ENCODE data around the gene PNMA6E.

Gene PNMA6E

DNA sequence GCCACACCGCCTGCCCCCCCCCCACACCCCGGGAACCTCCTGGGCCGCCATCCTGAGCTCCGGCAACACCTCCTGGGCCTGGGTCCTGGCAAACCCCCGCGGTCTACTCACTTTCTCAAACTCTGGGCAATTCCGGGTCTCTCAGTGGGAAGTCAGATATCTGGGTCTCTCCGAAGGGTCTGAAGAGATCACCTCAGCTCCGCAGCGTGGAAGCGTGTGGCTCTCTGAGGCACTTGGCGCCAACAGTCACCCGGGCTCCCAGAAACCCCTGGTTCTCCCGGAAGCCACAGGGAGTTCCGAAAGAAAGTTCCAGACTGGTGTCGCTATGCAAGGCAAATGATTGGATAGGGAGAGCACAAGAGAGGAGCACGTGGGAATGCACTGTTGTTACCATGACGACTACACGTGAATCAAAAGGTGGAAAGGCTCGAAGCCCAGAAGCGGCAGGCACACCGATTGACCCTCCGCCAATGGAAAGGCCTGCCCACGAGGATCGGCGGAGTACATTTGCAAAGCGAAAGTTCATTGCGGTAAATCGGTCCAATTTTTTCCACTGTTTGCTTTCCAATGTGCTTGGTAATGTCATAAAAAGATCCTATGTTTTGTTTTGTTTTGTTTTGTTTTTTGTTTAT lies at the start of gene PNMA6E:
Gene PNMA6E, minus strand, starts transcription at position 218 of the 632 bp plus-strand sequence. CDS start 2,501 bp downstream, outside the sequence.
- no peak for DNase-seq (ENCODE audit: low read depth)

DNA sequence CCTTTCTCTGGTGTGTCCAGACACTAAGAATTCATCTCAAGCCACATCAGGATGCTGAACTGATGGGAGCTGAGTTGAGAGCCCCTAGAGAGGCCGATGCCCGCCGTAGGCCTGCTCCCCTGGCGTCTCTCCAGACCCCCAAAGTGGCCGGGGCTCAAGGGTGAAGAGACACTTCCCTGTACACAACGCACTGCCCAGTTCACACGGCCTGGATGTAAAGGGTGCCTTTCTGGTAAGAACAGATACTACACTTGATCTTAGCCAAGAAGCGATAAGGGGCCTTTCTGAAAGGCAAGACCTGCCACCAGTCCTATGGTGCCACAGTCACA lies 49.8 kb upstream of the PNMA6E start:
- no peak for DNase-seq (ENCODE audit: low read depth)

DNA sequence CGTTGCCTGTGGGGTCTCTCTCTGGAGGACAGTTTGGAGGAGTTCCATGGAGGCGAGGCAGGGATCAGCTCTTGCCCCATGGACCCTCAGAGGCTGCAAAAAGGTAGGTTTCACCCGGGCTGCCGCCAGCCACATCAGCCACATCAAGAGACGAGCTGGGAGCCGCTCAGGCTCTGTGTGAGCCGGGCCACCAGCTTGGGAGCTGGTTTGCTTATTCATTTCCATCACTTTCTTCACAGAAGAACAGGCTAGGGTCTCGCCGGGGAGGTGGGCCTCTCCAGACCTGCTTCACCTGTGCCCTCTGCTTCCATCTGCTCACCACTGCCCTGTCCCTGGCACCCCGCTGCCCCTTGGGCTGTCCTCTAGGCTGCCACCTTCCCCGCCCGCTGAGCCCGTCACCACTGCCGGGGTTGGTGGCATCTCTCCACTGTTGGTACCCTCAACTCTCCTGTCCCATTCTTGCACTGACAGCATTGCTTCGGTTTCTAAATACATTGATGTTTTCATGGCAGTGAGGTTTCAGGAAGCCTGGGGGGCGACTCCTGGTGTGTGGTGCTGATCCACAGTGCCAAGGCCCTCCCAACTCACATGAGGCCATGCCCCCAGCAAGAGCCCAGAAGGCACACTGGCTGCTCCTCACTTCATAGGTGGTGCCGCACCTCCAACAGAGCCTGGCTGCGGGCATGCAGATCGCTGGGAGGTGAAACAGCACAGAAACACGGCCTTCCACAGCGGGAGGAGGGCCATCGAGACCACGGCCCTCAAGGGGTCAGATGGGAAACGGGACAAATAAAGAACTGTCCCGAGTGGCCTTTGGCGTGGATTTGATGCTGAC lies 49.2 kb upstream of the PNMA6E start:
- DNase-seq (ENCODE audit: low read depth), result no peak

DNA sequence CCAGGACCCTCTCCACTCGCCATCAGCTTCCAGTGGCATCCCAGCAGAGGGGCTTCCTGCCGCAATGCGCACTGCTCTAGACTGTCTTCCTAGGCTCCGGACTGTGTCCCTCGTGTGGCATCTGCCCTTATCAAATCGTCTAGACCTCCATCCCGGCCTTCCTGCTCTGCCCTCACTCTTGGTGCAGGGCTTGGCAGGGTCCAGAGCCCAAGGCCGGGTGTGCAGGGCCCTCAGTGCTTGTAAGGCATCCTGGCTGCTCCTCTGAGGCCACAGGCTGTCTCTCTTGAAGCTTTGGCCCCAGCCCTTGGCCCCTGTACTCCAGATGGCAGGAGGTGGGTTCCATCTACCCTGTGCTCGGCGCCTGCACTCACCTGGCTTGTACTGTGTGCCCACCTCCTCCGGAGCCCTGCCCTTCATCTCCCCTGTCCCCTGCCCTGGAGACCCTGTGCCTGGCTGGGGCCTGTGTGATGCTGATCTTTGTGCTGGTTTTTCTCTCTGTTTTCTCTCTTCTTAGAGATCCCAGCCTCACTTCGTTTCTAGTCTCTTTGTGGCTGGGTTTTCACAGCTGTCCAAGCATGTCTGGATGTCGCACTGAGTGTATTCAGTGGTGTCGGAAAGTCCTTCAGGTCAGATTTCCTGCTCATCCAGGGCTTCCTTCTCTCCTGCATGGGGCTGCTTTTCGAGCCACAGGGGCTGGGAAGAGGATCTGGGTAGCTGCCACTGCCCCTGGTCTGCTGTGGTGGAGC lies 48.4 kb upstream of the PNMA6E start:
- DNase-seq (ENCODE audit: low read depth), result no peak

DNA sequence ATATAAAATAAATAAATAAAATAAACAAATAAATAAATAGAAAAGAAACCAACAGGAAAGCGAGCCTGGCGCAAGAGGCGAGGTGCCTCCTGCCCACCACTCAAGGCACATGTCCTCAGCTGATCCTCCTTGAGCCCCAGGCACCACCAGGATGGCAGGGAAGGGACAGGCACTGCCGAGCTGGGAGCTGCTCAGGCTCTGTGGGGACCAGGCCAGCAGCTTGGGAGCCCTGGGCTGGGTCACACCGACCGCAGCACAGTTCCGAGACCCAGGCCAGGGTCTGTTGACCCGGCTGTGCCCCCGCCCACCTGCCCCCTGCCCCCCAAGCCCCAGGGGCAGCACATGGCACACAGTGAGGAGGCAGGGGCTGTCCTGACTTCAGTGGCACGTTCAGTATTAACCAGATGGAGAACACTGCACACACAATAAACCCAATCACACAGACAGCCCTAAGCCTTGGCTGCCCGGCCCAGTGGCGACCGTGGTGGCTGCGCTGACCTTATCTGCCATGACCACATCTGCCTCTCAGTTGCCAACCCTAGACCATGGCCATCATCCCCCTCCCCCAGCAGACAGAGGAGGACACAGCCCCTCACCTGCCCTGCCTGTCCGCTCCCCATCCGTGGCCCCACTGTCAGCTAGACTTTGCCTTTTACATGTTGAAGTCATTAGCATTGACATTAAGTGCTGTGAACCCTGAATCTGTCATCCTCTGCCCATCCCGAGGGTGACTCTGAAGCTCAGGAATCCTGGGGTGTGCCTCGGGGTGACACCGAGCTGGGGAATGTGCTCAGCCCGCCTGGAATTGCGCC lies 47.6 kb upstream of the PNMA6E start:
- no peak for DNase-seq (ENCODE audit: low read depth)

DNA sequence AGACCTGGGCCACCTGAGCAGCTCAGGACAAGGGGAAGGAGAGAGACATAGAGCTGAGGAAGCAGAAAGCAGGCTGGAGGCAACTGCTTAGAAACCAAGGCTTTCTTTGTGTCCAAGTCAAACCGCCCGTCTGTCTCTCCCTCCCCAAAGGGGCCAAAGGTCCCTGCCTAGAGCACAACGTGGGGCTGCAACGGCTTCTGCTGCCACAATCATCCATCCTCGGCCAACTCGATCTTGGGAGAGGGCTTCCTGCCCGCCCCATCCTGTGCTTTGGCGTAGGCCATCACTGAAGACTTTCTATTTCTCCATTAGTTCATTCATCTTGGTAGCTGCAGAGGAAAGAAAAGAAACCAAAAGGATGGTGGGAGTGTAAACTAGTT lies 46.4 kb upstream of the PNMA6E start:
- DNase-seq (ENCODE audit: low read depth), result no peak

DNA sequence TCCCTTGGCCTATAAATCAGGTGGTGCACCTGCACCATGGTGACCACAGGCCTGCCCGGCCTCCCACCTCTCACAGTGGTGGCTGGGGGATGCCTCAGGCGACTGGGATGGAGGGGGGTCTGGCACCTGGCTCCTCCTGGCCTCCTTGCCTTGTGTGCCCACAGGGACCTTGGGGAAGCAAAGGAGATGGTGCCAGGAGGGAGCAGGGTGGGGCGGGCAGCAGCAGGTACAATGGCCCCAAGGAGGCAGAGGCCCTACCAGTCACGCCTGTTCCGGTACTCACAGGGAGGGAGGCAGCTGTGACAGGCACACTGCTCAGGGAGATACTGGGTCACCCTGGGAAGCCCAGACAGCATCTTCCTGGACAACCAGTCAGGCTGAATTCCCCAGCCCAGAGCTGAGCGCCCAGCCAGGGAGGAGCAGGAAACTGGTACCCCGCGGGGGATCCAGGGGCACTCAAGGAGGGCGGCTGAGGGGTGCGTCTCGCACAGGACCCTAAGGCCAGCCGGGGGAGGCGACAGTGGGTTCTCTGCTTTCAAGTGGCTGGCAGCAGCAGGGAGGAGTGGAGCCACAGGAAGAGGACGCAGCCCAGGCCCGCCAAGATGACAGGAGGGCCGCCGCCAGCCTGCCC lies 45.9 kb upstream of the PNMA6E start:
- DNase-seq (ENCODE audit: low read depth), result no peak

DNA sequence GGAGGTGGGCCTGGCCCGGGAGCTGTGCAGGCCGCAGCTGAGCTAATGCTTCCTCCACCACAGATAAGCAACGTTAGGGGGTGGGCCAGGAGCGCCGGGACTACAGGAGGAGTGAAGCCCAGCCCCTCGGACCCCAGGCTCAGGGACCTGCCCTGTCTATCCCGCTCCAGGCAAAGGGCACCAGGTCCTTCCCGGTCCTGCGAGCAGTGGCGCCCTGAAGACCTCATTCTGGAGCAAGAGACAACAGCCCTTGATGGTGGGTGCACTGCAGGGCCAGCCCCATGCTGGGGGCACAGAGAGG lies 45.4 kb upstream of the PNMA6E start:
- DNase-seq (ENCODE audit: low read depth), result no peak

DNA sequence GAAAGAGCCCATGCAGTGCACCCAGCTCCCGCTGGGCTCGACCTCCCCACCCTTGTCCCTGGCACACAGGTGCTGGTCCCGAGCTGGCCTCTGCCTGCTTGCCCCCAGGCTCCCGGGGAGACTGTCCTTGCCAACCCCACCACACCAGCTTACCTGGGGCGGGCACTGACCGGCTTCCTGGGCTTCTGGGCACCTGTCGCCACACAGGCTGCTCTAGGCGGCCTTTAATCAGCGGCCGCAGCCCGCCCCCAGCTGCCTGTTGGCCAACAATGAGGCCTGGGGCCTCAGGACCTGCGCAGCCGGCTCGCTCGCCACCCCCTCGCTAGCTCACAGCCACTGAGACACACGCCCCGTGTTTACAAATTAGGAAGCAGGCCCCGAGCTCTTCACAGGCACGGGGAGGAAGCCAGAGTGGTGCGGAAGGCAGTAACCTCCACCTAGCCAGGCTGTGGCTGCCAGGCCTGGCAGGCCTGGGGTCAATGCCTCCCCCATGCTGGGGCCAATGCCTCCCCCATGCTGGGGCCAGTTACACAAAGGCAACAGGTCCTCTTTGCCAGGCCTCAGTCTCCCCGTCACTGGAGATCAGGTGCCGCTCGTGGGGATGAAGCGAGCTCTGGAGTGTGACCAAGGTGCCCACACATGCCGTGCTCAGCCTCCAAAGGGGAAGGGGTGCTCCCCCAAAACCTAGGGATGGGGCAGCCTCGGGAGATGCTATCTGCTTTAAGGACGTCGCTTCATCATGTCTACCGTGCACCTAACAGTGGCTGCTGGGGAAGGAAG lies 44.9 kb upstream of the PNMA6E start, which contains the start of gene TREX2:
Gene TREX2, minus strand, starts transcription at position 201 of the 780 bp plus-strand sequence. CDS start 626 bp downstream, outside the sequence.
- no peak for DNase-seq (ENCODE audit: low read depth)

DNA sequence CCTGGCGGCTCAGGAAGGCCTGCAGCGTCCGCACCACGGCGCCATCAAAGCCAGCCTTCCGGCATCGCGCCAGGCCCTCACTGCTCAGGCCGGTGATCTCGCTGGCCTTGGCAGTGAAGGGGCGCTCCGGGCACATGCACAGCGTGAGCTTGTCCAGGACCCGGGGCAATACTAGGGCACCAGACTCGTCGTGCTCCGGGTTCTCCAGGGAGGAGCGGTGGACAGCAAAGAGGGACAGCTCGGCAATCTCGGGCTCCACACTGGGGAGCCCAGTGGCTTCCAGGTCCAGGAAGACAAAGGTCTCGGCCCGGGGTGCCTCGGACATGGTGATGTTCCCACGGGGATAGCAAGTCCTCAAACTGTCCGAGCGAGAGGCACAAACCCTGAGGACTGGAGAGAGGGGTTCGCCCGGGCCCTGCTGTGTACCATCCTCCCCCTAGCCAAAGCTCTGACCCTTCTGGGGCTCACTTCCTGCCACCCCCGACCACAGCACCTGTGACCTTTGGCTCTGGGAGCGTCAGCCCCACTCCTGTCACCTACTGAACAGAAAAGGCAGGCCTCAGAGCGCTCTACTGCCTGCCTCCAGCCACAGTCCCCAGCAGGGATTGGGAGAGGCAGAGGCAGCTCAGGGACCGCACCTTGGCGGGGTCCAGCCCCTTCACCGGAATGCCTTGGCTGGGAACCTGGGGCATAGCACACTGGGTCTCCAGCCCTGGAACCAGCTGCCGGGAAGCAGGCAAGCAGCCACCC lies 44.1 kb upstream of the PNMA6E start:
- DNase-seq (ENCODE audit: low read depth), result no peak

DNA sequence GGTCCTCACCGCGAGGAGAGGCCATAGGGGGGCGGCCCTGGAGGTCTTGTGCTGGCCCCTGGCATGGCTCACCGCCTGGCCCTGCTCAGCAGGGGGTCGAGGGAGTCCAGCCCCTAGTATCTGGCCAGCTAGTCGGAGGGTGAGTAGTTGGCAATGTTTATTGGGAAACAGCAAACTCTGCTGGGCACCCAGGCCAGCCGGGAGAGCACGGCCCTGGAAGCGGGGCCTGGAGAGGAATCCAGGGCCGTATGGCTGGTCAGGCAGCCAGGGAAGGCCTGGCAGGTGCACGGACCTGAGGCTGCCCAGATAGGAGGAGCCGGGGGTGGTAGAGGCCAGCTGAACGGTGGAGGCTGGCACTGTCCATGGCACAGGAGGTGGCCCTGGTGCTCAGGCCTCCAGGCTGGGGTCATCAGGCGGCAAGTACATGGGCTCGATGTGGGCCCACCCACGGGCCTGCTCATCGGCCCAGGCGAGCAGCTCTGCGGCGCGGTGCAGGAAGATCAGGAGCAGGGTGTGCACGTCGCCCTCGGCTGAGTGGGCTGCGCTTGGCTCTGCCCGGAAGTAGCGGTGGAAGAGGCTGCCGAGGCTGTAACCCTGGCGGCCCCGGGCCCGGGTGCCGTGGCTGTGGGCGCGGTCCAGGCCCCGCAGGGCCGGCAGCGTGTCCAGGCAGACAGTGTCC lies 43.3 kb upstream of the PNMA6E start:
- no peak for DNase-seq (ENCODE audit: low read depth)

DNA sequence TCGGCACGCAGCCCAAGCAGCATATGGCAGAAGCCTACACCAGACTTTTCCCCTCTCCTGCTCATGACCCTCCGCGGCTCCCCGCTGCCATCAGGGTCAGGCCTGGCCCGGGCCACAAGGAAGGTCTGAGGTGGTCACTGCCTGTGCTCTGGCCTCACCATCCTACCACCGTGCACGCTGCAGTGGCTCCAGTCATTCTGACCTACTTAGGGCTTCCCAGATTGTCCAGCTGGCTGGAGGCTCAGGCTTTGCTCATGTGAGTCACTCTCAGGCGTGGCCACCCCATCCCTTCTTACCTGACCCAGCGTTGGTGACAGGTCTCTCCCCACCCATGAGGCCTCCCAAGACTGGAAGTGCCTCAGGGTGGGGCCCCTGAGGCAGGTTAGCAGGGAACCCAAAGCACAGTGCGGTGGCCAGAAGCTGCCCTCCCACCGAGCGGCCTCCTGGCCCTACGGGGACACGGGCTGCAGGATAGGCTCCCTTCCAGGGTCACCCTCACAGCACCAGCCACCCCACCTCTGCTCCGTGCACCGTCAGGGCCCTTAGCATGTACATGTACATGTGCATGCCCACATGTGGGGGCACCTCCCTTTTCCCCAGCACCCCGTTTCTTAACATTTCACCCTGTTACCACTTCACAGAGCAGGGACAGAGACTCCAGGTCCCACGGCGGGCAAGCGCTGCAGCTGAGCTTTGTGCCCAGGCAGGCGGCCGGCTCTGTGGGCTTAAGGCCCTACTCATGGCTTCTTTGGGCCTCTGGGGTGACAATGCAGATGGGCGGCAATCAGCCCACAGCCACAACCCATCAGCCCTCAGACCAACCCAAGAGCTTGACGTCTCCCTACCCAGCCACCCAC lies 42.6 kb upstream of the PNMA6E start:
- no peak for DNase-seq (ENCODE audit: low read depth)

DNA sequence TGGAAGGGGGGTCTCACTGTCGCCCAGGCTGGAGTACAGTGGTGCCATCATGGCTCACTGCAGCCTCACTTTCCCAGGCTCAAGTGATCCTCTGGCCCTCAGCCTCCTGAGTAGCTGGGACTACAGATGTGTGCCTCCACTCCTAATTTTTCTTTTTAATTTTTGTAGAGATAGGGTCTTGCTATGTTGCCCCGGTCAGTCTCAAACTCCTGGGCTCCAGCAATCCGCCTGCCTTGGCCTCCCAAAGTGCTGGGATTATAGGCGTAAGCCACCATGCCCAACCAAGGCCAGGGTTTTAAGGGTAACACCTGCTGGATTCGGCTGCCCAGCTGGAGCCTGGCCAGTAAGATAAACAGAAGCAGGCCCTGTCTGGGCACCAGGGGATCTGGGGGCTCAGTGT lies 41.3 kb upstream of the PNMA6E start:
- DNase-seq (ENCODE audit: low read depth), result no peak

DNA sequence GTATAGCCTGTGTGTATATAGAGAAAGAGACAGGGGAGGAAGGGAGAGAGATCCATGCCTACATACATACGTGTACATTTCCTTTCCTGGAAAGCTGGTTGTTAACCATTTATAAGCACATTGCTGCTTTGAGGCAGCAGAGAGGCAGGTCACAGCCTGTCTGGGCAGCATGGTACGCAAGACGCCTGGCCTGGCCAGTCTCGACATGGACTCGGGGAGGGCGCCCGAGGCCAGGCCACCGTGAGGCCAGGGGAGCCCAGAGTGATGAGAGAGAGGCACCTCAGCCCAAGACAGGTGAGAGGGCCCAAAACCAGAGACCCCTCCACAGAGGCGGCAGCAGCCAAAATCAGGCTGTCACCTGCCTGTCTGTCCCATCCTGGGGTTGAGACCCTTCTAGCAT lies 40.8 kb upstream of the PNMA6E start:
- DNase-seq (ENCODE audit: low read depth), result no peak

DNA sequence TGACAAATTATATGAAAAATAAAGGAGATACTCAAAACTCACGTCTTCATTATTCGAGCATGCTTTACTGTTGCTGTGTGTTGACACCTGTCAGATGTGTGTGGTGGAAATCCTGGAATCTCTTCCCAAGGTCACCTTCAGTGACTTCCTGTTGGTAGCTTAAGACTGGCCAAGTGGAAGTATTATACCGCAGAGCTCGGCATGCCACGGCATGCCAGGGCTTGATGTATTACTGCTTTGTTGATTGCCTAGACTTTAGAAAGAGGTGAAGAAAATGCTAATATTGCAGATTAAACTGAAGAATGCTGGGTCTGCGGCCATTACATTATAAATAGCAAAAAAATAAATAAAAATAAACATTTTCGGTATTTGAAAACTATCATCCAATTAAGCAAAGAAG lies 40.1 kb upstream of the PNMA6E start:
- no peak for DNase-seq (ENCODE audit: low read depth)

DNA sequence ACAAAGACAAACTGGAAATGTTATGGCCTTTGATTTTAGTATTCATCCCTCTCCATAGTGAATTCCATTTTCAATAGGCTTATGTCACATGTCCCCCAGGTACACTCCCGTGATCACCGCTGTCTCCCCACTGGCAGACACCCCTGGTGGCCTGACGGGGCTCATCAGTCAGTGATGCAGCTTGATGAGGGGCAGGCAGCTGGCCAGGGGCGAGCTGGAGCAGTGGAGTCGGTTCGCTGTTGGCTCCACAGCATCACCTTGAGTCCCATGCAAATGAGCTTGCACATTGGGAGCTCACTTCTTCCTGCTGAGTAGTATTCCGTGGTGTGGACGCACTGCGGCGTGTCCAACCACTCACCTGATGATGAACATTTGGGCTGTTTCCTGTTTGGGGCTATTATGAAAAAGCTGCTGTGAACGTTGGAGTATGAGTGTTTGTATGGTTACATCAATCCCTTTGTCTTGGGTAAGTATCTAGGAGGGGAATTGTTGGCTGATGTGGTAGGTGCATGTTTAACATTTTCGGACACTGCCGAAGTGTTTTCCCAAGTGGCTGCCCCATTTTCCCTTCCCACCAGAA lies 39.5 kb upstream of the PNMA6E start:
- DNase-seq (ENCODE audit: low read depth), result no peak

DNA sequence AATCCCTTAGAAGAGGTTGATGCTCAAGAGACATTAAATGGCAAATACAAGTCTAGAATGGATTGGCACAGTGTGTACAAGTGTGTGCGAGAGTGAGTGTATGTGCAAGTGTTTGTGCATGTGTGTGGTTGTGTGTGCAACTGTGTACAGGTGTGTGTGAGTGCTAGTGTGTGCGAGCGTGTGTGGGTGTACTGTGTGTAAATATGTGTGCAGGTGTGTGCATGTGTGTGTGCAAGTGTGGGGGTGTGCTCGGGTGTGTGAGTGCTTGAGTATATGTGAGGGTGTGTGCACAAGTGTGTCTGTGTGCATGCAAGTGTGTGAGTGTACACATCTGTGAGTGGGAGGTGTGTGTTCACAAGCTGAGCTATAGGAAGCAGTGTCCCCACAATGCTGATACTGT lies 38.8 kb upstream of the PNMA6E start:
- DNase-seq (ENCODE audit: low read depth), result no peak

DNA sequence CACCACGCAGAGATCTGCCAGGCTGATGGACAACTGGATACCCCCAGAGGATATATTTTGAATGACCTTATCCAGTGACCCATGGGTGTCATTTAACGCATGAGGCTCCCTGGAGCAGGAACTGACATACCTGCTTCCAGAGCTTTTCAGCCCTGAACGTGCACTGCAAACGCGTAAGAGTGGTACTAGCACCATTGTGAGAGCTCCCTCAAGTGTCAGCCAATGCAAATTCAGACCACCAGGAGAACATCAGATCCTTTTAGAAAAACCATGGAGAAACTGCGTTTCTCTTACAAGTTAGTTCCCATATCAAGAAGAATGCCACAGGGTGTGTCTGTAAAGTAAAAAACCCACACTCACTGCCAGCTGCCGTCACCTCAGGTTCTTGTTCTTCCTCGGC lies 37.4 kb upstream of the PNMA6E start:
- no peak for DNase-seq (ENCODE audit: low read depth)

Measured in stimulated activated CD4-positive, alpha-beta T cell treated with anti-CD3 and anti-CD28 coated beads, Interleukin-2, amount 100 ng/mL, for 4 hours (primary cell).